Midbrain (tissue), 1 donor: ENCODE results near the gene UBXN4.
"Not testable (repeated sequence)": the region's sequence is repeated elsewhere in the genome, so short reads cannot be mapped to it uniquely, and the experiment has no call there.

Source experiments
- DNase-seq: peaks from one replicate; lab custom pipeline; 2025; lab: John Stamatoyannopoulos, UW

UBXN4 gene

GRCh38 chr2:135762530-135762929, 20.9 kb downstream of the UBXN4 start:
- no peak for DNase-seq

GRCh38 chr2:135768863-135769262, 27.2 kb downstream of the UBXN4 start:
- DNase-seq: no peak

- DNase-seq: no peak
Measured at GRCh38 chr2:135773319-135773718, 31.7 kb downstream of the UBXN4 start.

- no peak for DNase-seq
Measured at GRCh38 chr2:135773917-135774316, 32.3 kb downstream of the UBXN4 start.

- no peak for DNase-seq
Measured at GRCh38 chr2:135775420-135775819, 33.8 kb downstream of the UBXN4 start.

GRCh38 chr2:135776367-135776766, 34.7 kb downstream of the UBXN4 start:
- no peak for DNase-seq

- no peak for DNase-seq
Measured at GRCh38 chr2:135782231-135782630, 40.6 kb downstream of the UBXN4 start.

GRCh38 chr2:135783439-135783838, 41.8 kb downstream of the UBXN4 start:
- no peak for DNase-seq

GRCh38 chr2:135785032-135785431, 43.4 kb downstream of the UBXN4 start:
- DNase-seq: no peak

GRCh38 chr2:135786823-135787222, 45.2 kb downstream of the UBXN4 start:
- DNase-seq: no peak

- DNase-seq: no peak
Measured at GRCh38 chr2:135790423-135790822, 48.8 kb downstream of the UBXN4 start.

- DNase-seq: no peak
Measured at GRCh38 chr2:135791418-135792190, 49.9 kb downstream of the UBXN4 start.

GRCh38 chr2:135792401-135793150, 50.9 kb downstream of the UBXN4 start:
- no peak for DNase-seq

- not testable (repeated sequence) for DNase-seq
Measured at GRCh38 chr2:135795641-135796040, 54.0 kb downstream of the UBXN4 start.

- DNase-seq: no peak
Measured at GRCh38 chr2:135796606-135797005, 55.0 kb downstream of the UBXN4 start.

- peak; percentile 49 for DNase-seq
Measured at GRCh38 chr2:135797497-135798274, 56.0 kb downstream of the UBXN4 start.

GRCh38 chr2:135798275-135798705, 56.6 kb downstream of the UBXN4 start:
- no peak for DNase-seq

GRCh38 chr2:135798762-135799161, 57.1 kb downstream of the UBXN4 start:
- DNase-seq: no peak

GRCh38 chr2:135799738-135800137, 58.1 kb downstream of the UBXN4 start:
- DNase-seq: no peak

GRCh38 chr2:135800513-135801460, 59.1 kb downstream of the UBXN4 start:
- no peak for DNase-seq

- no peak for DNase-seq
Measured at GRCh38 chr2:135802350-135802749, 60.7 kb downstream of the UBXN4 start.
